Effector memory CD8-positive, alpha-beta T cell (primary cell): ENCODE results near the gene FXYD6.

ENCODE experiments used
- ATAC-seq: fragments of 150-1000 bp; cut with Tn5 transposase; replicated peaks from 2 replicates; pipeline ENCODE4 v1.10.0; 2021; ENCODE audit warnings: mild to moderate bottlenecking, moderate library complexity
- DNase-seq, 3 experiments: peaks; one replicate each; pipeline ENCODE4 v3.0.0; 2021
- H3K27ac Mint-ChIP-seq, 2 donors: one replicate each; pipeline ENCODE4 v1.8.0; 2022; ENCODE audit warnings: mild to moderate bottlenecking in 2 of 2, mixed read lengths in 2 of 2, moderate library complexity in 2 of 2
- H3K27me3 Mint-ChIP-seq, 2 donors: one replicate each; pipeline ENCODE4 v1.8.0; 2022; ENCODE audit warnings: mixed read lengths in 2 of 2
- H3K36me3 Mint-ChIP-seq: one replicate; pipeline ENCODE4 v1.8.0; 2022; ENCODE audit warnings: mild to moderate bottlenecking, moderate library complexity, mixed read lengths; ENCODE audit not compliant: insufficient read depth
- H3K4me1 Mint-ChIP-seq, 2 donors: one replicate each; pipeline ENCODE4 v1.8.0; 2022; ENCODE audit warnings: low read depth in 2 of 2, mixed read lengths in 2 of 2
- H3K4me3 Mint-ChIP-seq, 2 donors: one replicate each; pipeline ENCODE4 v1.8.0; 2022; ENCODE audit warnings: mild to moderate bottlenecking in 2 of 2, mixed read lengths in 2 of 2, moderate library complexity in 2 of 2
- H3K9me3 Mint-ChIP-seq, 2 donors: one replicate each; pipeline ENCODE4 v1.8.0; 2022; ENCODE audit warnings: mixed read lengths in 2 of 2

Gene FXYD6

GRCh38 chr11:117888139-117888566, 11.7 kb upstream of the FXYD6 start:
- Mint-ChIP-seq H3K4me1 (no peaks in the 10 kb centered on the region), H3K9me3 (no peaks in the 10 kb centered on the region), H3K27me3 (peaks cover 11 to 32% of the 10 kb centered on the region in 2 donors), H3K27ac (no peak overlapping the region), H3K4me3 (no peak overlapping the region), H3K36me3 (no peaks in the 10 kb centered on the region)
- DNase-seq (no peak), ATAC-seq (no peak)

- Mint-ChIP-seq H3K27me3 (peaks cover 6 to 26% of the 10 kb centered on the region in 2 donors), H3K4me1 (no peaks in the 10 kb centered on the region)
Measured at GRCh38 chr11:117887431-117888138, 11.1 kb upstream of the FXYD6 start.

GRCh38 chr11:117885777-117886176, 9.3 kb upstream of the FXYD6 start:
- peak overlapping the region in 1 of 2 donors; percentile 47 for H3K27ac Mint-ChIP-seq
- H3K4me3 Mint-ChIP-seq: no peak overlapping the region
- H3K9me3 Mint-ChIP-seq: no peaks in the 10 kb centered on the region
- H3K36me3 Mint-ChIP-seq: no peaks in the 10 kb centered on the region
- no peak for DNase-seq
- H3K4me1 Mint-ChIP-seq: no peaks in the 10 kb centered on the region
- no peak for ATAC-seq
- H3K27me3 Mint-ChIP-seq: peaks cover 7 to 34% of the 10 kb centered on the region in 2 donors

More at GRCh38 chr11:117887431-117888138, 11.1 kb upstream of the FXYD6 start:
- no peak overlapping the region for H3K4me3 Mint-ChIP-seq
- DNase-seq (no peak), ATAC-seq (no peak)
- H3K27ac Mint-ChIP-seq: no peak overlapping the region
- H3K9me3 Mint-ChIP-seq: no peaks in the 10 kb centered on the region
- no peaks in the 10 kb centered on the region for H3K36me3 Mint-ChIP-seq

DNA sequence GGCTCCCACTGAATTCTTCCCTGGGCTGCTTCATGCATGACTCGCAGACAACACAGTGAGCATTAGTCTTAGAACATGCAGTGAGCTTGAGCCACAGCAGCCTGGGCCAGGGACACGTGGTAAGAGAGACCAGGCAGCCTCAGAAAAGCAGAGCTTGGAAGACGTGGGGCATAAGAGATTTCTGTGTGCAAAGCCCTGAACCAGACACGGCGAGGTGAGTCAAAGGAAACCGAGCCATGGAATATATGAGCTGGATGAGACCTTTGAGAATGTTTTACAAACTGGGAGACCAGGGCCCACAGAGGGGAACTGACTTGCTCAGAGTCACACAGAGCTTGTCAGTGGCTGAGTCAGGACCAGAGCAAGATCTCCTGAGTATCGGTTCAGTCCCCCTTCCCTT, 8.5 kb upstream of the FXYD6 start:
- H3K9me3 Mint-ChIP-seq: no peaks in the 10 kb centered on the region
- H3K4me1 Mint-ChIP-seq: no peaks in the 10 kb centered on the region
- ATAC-seq (no peak), DNase-seq (no peak)
- H3K36me3 Mint-ChIP-seq: no peaks in the 10 kb centered on the region
- peak overlapping the region; percentile 16 to 47 for H3K27ac Mint-ChIP-seq
- H3K27me3 Mint-ChIP-seq: peaks cover 15 to 41% of the 10 kb centered on the region in 2 donors
- H3K4me3 Mint-ChIP-seq: no peak overlapping the region

GRCh38 chr11:117883063-117883462, 6.6 kb upstream of the FXYD6 start:
- Mint-ChIP-seq H3K27me3 (peaks cover 30 to 54% of the 10 kb centered on the region in 2 donors), H3K36me3 (no peaks in the 10 kb centered on the region)
- ATAC-seq: no peak

DNA sequence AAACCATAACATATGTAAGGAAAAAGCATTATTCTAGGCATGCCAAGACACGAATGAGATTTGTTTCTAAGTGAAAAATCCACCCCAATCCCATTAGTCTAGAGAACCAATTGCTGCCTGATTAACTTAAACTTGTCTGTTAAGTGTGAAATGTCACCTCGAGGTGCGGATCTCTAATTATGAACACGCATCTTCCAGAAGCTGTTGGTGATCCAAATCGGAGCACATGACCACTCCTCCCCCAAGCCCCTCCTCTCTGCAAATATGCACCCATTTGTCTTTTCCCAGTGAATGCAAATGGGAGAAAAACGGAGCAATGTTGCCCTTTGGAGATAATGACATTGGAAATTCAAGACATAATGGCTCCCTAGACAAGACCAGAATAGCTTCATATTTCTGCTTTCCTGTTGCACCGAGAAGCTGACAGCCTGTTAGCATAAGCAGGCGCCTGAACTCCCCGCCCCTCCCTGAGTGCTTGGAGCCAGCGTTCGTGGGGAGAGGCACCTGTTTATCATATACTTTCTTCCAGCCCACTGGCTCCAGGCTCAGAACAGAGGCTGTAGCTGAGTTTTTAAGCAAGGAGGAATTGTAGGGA, 6.0 kb upstream of the FXYD6 start:
- H3K36me3 Mint-ChIP-seq: no peaks in the 10 kb centered on the region
- no peak overlapping the region for H3K27ac Mint-ChIP-seq
- H3K9me3 Mint-ChIP-seq: no peaks in the 10 kb centered on the region
- H3K4me3 Mint-ChIP-seq: no peak overlapping the region
- DNase-seq: no peak
- ATAC-seq: no peak
- H3K4me1 Mint-ChIP-seq: no peaks in the 10 kb centered on the region
- peaks cover 34 to 54% of the 10 kb centered on the region in 2 donors for H3K27me3 Mint-ChIP-seq

More at GRCh38 chr11:117883063-117883462, 6.6 kb upstream of the FXYD6 start:
- Mint-ChIP-seq H3K9me3 (no peaks in the 10 kb centered on the region), H3K27ac (no peak overlapping the region), H3K4me1 (no peaks in the 10 kb centered on the region), H3K4me3 (no peak overlapping the region)
- DNase-seq: no peak

DNA sequence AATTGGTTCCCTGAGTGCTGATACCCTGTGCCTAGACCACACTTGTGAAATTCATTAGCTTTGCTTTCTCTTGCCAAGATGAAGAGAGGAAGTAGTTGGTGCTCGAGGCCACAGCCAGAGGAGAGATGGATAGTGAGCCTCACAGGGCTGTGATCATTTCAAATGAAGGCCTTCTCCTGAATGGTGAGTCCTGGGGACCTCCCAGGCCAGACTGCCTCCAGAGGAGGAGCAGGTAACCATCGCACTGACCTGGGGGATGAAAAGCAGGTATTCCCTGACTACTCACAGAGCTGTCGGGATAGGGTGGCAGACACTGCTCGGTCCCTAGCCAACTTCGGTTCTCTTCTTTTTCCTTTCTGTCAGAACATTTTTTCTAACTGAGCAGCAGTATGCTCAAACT, 4.8 kb upstream of the FXYD6 start:
- H3K36me3 Mint-ChIP-seq: peaks cover under 1% of the 10 kb centered on the region
- DNase-seq (no peak), ATAC-seq (no peak)
- H3K9me3 Mint-ChIP-seq: no peaks in the 10 kb centered on the region
- H3K27me3 Mint-ChIP-seq: peaks cover 38 to 60% of the 10 kb centered on the region in 2 donors
- H3K4me3 Mint-ChIP-seq: no peak overlapping the region
- peaks cover 2 to 5% of the 10 kb centered on the region in 2 donors for H3K4me1 Mint-ChIP-seq
- H3K27ac Mint-ChIP-seq: no peak overlapping the region

DNA sequence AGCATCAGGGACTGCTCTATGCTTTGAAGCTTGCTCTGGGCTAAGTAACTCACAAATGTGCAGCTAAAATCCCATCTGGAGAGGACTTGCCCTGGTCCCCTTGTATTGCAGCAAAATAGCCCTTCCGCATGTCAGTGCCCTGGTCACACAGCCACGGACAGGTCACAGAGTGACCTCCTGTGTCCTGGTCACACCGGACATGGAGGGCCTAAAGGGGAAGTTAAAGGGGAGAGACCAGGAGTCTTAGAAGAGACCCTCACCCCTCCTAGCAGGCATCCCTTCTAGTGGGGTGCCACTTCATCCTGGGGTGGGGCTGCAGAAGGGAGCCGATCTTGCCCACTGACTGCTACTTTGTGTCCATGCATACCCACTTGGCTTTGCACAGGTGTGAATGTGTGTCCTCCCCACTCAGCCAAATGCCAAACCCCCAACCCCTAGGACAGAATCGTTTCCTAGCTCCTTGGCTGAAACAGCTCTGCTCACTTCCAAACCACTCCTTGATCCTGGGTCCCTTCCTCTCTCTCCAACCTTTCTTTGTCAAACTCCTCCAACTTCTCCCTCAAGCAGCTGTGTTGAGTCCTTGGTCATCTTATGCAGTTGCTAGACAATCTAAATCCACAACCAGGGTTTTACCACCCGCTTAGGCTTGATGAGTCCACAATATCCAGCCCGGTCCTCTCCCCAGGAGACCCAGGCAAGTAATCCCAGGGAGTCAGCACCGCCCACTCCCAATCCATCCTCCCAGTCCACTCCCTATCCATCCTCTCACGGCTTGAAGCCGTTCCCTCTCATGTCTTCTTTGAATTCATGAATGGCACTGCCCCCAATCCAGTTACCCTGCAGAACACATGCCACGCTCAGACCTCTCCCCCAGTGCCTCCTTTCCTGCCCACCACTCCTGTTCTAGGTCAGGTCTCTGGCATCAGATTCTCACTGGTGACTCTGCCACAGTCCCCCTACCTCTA, 3.3 kb upstream of the FXYD6 start:
- Mint-ChIP-seq H3K4me3 (no peak overlapping the region), H3K36me3 (peaks cover 3% of the 10 kb centered on the region), H3K4me1 (peaks cover 16 to 19% of the 10 kb centered on the region in 2 donors), H3K27me3 (peaks cover 52 to 67% of the 10 kb centered on the region in 2 donors), H3K27ac (no peak overlapping the region), H3K9me3 (no peaks in the 10 kb centered on the region)
- DNase-seq (no peak), ATAC-seq (no peak)

DNA sequence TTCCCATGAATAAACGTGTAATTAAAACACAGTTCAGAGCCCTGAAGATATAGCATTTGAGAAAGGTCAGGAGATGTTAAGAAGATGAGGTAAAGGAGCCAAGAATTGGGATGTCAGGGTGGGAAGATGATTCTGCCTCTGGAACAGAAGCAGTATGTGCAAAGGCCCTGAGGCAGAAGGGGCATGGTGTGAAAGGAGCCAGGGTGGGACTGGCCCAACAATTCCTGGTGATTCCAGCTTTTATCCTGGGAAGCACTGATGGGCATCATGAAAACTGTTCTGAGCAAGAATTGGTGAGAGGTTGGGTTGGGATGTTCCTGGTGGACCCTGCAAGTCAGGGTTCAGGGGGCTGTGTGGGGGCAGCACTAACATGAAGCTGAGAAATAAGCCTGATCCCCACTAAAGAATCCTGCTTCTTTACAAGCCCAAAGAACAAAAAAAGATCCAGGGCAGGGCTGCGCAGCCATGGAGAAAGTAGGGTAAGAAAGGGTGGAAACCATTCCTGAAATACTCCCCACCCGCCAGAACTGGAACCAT, 2.5 kb upstream of the FXYD6 start:
- Mint-ChIP-seq H3K4me1 (peaks cover 19 to 21% of the 10 kb centered on the region in 2 donors), H3K36me3 (peaks cover 3% of the 10 kb centered on the region), H3K27me3 (peaks cover 59 to 75% of the 10 kb centered on the region in 2 donors), H3K27ac (no peak overlapping the region), H3K9me3 (no peaks in the 10 kb centered on the region), H3K4me3 (no peak overlapping the region)
- DNase-seq: no peak
- no peak for ATAC-seq

GRCh38 chr11:117878314-117878938, 2.0 kb upstream of the FXYD6 start:
- Mint-ChIP-seq H3K9me3 (no peaks in the 10 kb centered on the region), H3K36me3 (peaks cover 3% of the 10 kb centered on the region), H3K4me3 (no peak overlapping the region), H3K4me1 (peaks cover 23 to 24% of the 10 kb centered on the region in 2 donors), H3K27me3 (peaks cover 65 to 81% of the 10 kb centered on the region in 2 donors), H3K27ac (no peak overlapping the region)
- DNase-seq (no peak), ATAC-seq (no peak)

DNA sequence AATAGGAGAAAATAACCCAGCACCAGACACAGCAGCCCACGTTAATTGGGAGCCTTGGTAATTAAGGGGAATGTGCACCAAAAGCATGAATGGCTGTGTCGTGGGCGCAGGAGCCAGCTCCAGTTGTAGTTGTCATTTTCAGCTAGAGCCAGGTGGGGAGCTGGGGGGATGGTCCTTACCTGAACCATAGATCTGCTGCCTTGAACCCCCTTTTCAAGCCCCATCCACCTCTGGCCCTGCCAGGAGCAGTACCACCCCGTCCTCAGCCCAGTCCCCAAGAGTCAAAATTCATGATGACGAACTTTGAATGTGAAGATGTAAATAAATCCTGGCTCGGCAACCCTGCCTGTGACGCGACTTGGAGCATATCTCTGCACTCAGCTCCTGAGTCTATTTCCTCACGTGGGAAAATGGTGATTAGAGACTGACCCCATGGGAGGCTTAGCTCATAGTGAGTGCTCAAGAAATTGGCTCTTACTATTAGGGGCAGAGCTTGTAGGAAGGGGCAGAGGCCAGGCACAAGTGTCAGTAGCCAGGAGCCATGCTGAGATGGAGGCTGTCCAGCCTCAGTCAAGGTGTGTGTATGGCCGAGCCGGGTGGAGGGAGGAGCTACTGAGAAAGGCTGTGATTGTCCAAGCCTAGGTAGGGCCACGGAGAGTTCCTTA, 794 bp upstream of the FXYD6 start:
- Mint-ChIP-seq H3K27me3 (peaks cover 76 to 93% of the 10 kb centered on the region in 2 donors), H3K4me1 (peaks cover 23 to 26% of the 10 kb centered on the region in 2 donors), H3K27ac (peak overlapping the region in 1 of 2 donors; percentile 23), H3K36me3 (peaks cover 3% of the 10 kb centered on the region), H3K4me3 (peak overlapping the region; percentile 86 to 91), H3K9me3 (no peaks in the 10 kb centered on the region)
- DNase-seq (no peak), ATAC-seq (no peak)

DNA sequence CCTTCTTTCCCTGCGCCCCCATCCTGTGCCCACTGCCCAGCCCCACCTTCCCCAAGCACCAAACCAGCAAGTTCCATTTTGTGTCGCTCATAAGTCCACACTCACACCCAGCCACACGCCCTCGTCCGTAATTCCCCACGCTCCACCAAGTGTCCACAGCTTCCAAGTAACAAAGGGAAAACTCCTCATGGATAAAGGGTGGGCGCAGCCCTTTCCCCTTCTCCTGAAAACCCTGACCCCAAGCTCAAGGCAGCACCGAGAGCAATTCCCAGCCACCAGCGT, 458 bp downstream of the FXYD6 start:
- no peak for ATAC-seq
- Mint-ChIP-seq H3K27me3 (peaks cover 83 to 92% of the 10 kb centered on the region in 2 donors), H3K4me1 (peaks cover 23 to 30% of the 10 kb centered on the region in 2 donors), H3K36me3 (peaks cover 3% of the 10 kb centered on the region), H3K4me3 (peak overlapping the region; percentile 86 to 91), H3K9me3 (no peaks in the 10 kb centered on the region), H3K27ac (peak overlapping the region; percentile 44 to 57)
- DNase-seq: no peak
